ENCODE measurements around the gene CEP97.
"Not testable (repeated sequence)": the region's sequence is repeated elsewhere in the genome, so short reads cannot be mapped to it uniquely, and the experiment has no call there.

- TF ChIP-seq CTCF (optimal IDR thresholded peaks at IDR 0.05 in 1 of 3, IDR thresholded peaks at IDR 0.05 in 1 of 3, conservative IDR thresholded peaks at IDR 0.05 in 1 of 3; ENCODE audit: extremely low read depth in 1 of 3, insufficient read depth in 2 of 3, low read length in 3 of 3); EZH2 (IDR thresholded peaks at IDR 0.05; ENCODE audit: low read length): not testable (repeated sequence)
These were observed 53.4 kb downstream of the CEP97 start for GRCh38 chr3:101777745-101778281.

Measured in keratinocyte (primary cell).